HFFc6 (cell line): ENCODE data around the gene KIRREL3. TPM values are rescaled to one million over a fixed set of nuclear protein-coding genes. Genes with fewer than 3 reads are reported as not detected.

Source experiments
- DNase-seq: peaks from one replicate; pipeline ENCODE4 v3.0.0-alpha.2; 2018
- H3K27ac Mint-ChIP-seq: 2 replicates; pipeline ENCODE4 v1.8.0; 2020; ENCODE audit warnings: mild to moderate bottlenecking, mixed read lengths
- H3K27me3 Mint-ChIP-seq: 2 replicates; pipeline ENCODE4 v1.8.0; 2021; ENCODE audit warnings: mild to moderate bottlenecking, moderate library complexity, mixed read lengths; ENCODE audit not compliant: insufficient read depth
- H3K36me3 Mint-ChIP-seq: 2 replicates; pipeline ENCODE4 v1.8.0; 2021; ENCODE audit warnings: low read depth, mixed read lengths
- H3K4me1 Mint-ChIP-seq: 2 replicates; pipeline ENCODE4 v1.8.0; 2020; ENCODE audit warnings: low read depth, mixed read lengths
- H3K4me3 Mint-ChIP-seq: 2 replicates; pipeline ENCODE4 v1.8.0; 2020; ENCODE audit warnings: mild to moderate bottlenecking, moderate library complexity, mixed read lengths
- H3K9me3 Mint-ChIP-seq: 2 replicates; pipeline ENCODE4 v1.8.0; 2020; ENCODE audit warnings: mild to moderate bottlenecking, mixed read lengths
- total RNA-seq, 6 experiments: library from RNA; stranded (reverse); fragmentation: NEBNext Ultra II Directional; extraction: Animal tissue kit (Norgen Biotek cat#: 25700); gene quantifications; 2 replicates in 1 of 6; 3 replicates in 5 of 6; pipeline ENCODE4 v1.2.3, GENCODE V29; 2021
- TF ChIP-seq, protein P1 (sequence below): fragments of 200-600 bp; sonication (generic); IDR thresholded peaks from 2 replicates; pipeline ENCODE4 v1.5.0; 2021; ENCODE audit warnings: antibody characterized with exemption, mild to moderate bottlenecking

KIRREL3 gene
- total RNA-seq, 6 experiments from 2014 or later = 22.2 to 38.2 (median 33.2) TPM

DNA sequence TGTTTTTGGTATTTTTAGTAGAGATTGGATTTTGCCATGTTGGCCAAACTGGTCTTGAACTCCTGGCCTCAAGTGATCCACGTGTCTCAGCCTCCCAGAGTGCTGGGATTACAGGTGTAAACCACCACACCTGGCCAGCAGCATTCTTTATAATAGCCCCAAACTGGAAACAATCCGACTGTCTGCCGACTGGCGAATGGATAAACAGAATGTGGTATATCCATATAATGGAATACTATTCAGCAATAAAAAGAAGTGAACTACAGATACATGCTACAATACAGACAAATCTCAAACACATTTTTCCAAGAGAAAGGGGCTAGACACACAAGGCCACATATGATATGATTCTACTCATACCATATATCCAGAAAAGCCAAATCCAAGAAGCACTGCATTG lies 493.8 kb downstream of the KIRREL3 start:
- Mint-ChIP-seq H3K4me1 (peaks cover 5% of the 10 kb centered on the region), H3K36me3 (peaks cover 35% of the 10 kb centered on the region), H3K27ac (no peak overlapping the region), H3K4me3 (no peak overlapping the region), H3K9me3 (peaks cover 24% of the 10 kb centered on the region), H3K27me3 (peaks cover 2% of the 10 kb centered on the region)
- TF ChIP-seq, protein P1, sequence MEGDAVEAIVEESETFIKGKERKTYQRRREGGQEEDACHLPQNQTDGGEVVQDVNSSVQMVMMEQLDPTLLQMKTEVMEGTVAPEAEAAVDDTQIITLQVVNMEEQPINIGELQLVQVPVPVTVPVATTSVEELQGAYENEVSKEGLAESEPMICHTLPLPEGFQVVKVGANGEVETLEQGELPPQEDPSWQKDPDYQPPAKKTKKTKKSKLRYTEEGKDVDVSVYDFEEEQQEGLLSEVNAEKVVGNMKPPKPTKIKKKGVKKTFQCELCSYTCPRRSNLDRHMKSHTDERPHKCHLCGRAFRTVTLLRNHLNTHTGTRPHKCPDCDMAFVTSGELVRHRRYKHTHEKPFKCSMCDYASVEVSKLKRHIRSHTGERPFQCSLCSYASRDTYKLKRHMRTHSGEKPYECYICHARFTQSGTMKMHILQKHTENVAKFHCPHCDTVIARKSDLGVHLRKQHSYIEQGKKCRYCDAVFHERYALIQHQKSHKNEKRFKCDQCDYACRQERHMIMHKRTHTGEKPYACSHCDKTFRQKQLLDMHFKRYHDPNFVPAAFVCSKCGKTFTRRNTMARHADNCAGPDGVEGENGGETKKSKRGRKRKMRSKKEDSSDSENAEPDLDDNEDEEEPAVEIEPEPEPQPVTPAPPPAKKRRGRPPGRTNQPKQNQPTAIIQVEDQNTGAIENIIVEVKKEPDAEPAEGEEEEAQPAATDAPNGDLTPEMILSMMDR = no peak
- no peak for DNase-seq

DNA sequence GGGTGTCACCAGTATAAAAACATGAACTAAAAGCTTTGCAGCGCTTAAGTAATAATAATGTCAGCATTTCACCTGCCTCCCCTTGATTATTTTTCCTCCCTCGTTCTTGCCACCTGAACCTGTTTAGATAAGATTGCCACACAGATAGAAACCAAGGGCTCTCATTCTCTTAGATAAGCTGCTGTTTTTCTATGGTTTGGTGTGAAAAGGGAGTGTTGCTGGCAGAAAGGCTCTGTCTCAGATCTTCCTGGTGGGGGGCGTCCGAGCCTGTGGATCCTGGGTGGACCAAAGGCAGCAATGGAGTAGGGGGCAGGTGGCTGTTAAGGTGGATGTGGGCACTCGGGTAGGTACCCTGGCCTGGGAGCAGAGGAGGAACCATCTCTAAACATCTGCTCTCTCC lies 497.6 kb downstream of the KIRREL3 start:
- Mint-ChIP-seq H3K27ac (no peak overlapping the region), H3K36me3 (peaks cover 25% of the 10 kb centered on the region), H3K4me1 (peaks cover 16% of the 10 kb centered on the region), H3K4me3 (no peak overlapping the region), H3K27me3 (peaks cover 7% of the 10 kb centered on the region), H3K9me3 (peaks cover 24% of the 10 kb centered on the region)
- DNase-seq = no peak
- TF ChIP-seq, protein P1 = no peak

DNA sequence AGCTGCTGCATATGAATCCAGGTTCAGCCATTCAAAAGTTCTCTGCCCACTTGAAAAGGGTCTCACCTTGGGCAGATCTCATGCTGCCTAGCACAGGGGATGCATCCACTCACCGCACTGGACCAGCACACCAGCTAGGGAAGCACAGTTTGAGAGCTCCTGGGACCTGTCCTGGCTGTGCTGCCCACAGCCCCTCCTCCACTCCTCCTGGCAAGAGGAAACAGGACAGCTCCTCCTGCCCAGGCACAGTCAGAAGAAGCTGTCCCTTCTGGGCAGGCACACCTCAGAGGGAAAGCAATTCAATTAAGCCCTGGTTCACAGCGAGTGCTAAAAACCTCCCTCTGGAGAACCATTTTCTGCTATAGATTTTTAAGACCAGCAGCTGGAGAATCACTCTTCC lies 498.4 kb downstream of the KIRREL3 start:
- Mint-ChIP-seq H3K9me3 (peaks cover 24% of the 10 kb centered on the region), H3K36me3 (peaks cover 21% of the 10 kb centered on the region), H3K4me3 (no peak overlapping the region), H3K4me1 (peaks cover 16% of the 10 kb centered on the region), H3K27ac (no peak overlapping the region), H3K27me3 (peaks cover 7% of the 10 kb centered on the region)
- DNase-seq = no peak
- TF ChIP-seq, protein P1 = no peak

DNA sequence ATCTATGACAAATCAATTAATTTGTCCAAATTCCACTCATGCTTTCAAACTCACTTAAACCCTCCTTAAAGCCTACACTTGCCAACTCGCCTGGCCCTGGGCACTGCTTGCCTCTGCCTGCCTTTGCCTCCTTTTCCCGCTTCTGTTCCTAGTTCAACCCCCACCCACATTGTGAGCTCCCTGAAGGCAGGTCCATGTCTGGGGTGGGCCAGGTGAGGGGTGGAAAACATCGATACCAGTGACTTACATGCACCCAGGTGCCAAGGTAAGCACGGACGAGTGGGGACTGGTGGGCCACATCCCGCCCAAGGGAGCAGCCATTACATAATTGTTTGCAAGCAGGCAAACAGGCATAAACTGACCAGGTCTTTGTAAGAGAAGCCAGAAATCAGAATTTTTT lies 498.9 kb downstream of the KIRREL3 start:
- H3K4me1 Mint-ChIP-seq = peaks cover 16% of the 10 kb centered on the region
- DNase-seq = no peak

DNA sequence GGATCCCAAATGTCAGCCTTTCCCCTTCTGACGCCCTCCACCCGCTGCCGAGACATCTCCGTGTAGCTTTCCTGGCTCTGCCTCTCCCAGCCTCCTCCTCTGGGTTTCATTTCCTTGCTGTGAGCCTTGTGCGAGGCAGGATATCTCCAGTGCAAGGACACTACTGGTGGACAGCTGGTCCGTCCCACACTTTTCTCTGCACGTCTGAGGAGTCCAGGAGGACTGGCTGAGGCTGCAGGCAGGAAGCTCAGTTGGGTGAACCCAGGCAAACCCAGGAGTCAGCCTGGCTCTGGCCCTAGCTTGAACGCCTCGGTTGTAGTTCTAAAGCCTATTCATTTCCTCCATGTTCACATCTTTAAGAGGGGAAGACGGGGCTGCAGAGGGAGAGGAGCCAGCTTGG lies 499.6 kb downstream of the KIRREL3 start:
- DNase-seq = no peak
- H3K4me3 Mint-ChIP-seq = no peak overlapping the region
- no peak overlapping the region for H3K27ac Mint-ChIP-seq
- peaks cover 7% of the 10 kb centered on the region for H3K27me3 Mint-ChIP-seq
- H3K4me1 Mint-ChIP-seq = peaks cover 16% of the 10 kb centered on the region
- TF ChIP-seq, protein P1 = no peak
- peaks cover 12% of the 10 kb centered on the region for H3K36me3 Mint-ChIP-seq
- peaks cover 18% of the 10 kb centered on the region for H3K9me3 Mint-ChIP-seq

More for the DNA sequence above, 498.9 kb downstream of the KIRREL3 start:
- Mint-ChIP-seq H3K27ac (no peak overlapping the region), H3K27me3 (peaks cover 7% of the 10 kb centered on the region), H3K36me3 (peaks cover 16% of the 10 kb centered on the region), H3K9me3 (peaks cover 20% of the 10 kb centered on the region), H3K4me3 (no peak overlapping the region)
- TF ChIP-seq, protein P1 = no peak
